GM19193 (cell line): Measurements from ENCODE around the gene UBASH3B.

Experiments used
- POLR2A ChIP-seq: IDR thresholded peaks from 4 replicates; pipeline ENCODE4 v1.6.1; 2011; ENCODE audit not compliant: insufficient read depth, insufficient read length; ENCODE audit errors: extremely low read depth

The UBASH3B gene

GRCh38 chr11:122663056-122663740 is 7.7 kb downstream of the UBASH3B start:
- TF ChIP-seq POLR2A: no peak

- TF ChIP-seq POLR2A: no peak
These were observed 8.2 kb downstream of the UBASH3B start for GRCh38 chr11:122663764-122664163.

GRCh38 chr11:122664188-122664587 is 8.7 kb downstream of the UBASH3B start:
- no peak for TF ChIP-seq POLR2A

GRCh38 chr11:122665861-122666260 is 10.3 kb downstream of the UBASH3B start:
- no peak for TF ChIP-seq POLR2A

GRCh38 chr11:122666743-122667142 is 11.2 kb downstream of the UBASH3B start:
- TF ChIP-seq POLR2A: no peak

- TF ChIP-seq POLR2A: no peak
These were observed 13.1 kb downstream of the UBASH3B start for GRCh38 chr11:122668562-122669090.

GRCh38 chr11:122670131-122670530 is 14.6 kb downstream of the UBASH3B start:
- no peak for TF ChIP-seq POLR2A

- no peak for TF ChIP-seq POLR2A
These were observed 15.9 kb downstream of the UBASH3B start for GRCh38 chr11:122671400-122671891.

GRCh38 chr11:122672892-122673291 is 17.4 kb downstream of the UBASH3B start:
- TF ChIP-seq POLR2A: no peak

- no peak for TF ChIP-seq POLR2A
These were observed 18.2 kb downstream of the UBASH3B start for GRCh38 chr11:122673701-122674100.

GRCh38 chr11:122676638-122677037 is 21.1 kb downstream of the UBASH3B start:
- no peak for TF ChIP-seq POLR2A

GRCh38 chr11:122677256-122677655 is 21.7 kb downstream of the UBASH3B start:
- TF ChIP-seq POLR2A: no peak

- TF ChIP-seq POLR2A: no peak
These were observed 22.9 kb downstream of the UBASH3B start for GRCh38 chr11:122678406-122678805.

GRCh38 chr11:122679466-122679865 is 23.9 kb downstream of the UBASH3B start:
- TF ChIP-seq POLR2A: no peak

GRCh38 chr11:122681070-122681469 is 25.5 kb downstream of the UBASH3B start:
- no peak for TF ChIP-seq POLR2A

GRCh38 chr11:122681735-122682134 is 26.2 kb downstream of the UBASH3B start:
- no peak for TF ChIP-seq POLR2A
